OCI-LY3 (cell line): ENCODE data around the gene SPINT2.

Source experiments
- H2AFZ ChIP-seq: fragments of 200-600, 300-600 bp; shearing (Covaris generic); 2 replicates; pipeline ENCODE4 v1.6.0; 2014; ENCODE audit warnings: antibody characterized with exemption, low read depth, low read length
- H3K27ac ChIP-seq: fragments of 200-600, 300-600 bp; sonication (generic); 2 replicates; pipeline ENCODE4 v1.5.1; 2014; ENCODE audit warnings: mild to moderate bottlenecking, low read length, moderate library complexity, mixed read lengths
- H3K27me3 ChIP-seq: fragments of 200-600, 300-600 bp; sonication (generic); 2 replicates; pipeline ENCODE4 v1.6.1; 2014; ENCODE audit warnings: low read depth, low read length, mixed read lengths
- H3K36me3 ChIP-seq: fragments of 200-600, 300-600 bp; sonication (generic); replicated peaks from 2 replicates; pipeline ENCODE3; 2014; ENCODE audit warnings: low read depth, low read length, mixed read lengths
- H3K4me1 ChIP-seq: fragments of 300-600, 200-600 bp; sonication (generic); 2 replicates; pipeline ENCODE4 v1.6.1; 2014; ENCODE audit warnings: low read length, mixed read lengths
- H3K4me2 ChIP-seq: fragments of 200-600, 300-600 bp; sonication (generic); 2 replicates; pipeline ENCODE4 v1.6.1; 2014; ENCODE audit warnings: low read length, mixed read lengths
- H3K4me3 ChIP-seq: fragments of 300-600, 200-600 bp; sonication (generic); 2 replicates; pipeline ENCODE4 v1.5.1; 2014; ENCODE audit warnings: antibody characterized with exemption, mild to moderate bottlenecking, low read length, moderate library complexity
- H3K79me2 ChIP-seq: fragments of 300-600, 200-600 bp; shearing (Covaris generic); 2 replicates; pipeline ENCODE4 v1.6.1; 2014; ENCODE audit warnings: mild to moderate bottlenecking, low read length, mixed read lengths
- H3K9ac ChIP-seq: fragments of 300-600, 200-600 bp; shearing (Covaris generic); 2 replicates; pipeline ENCODE4 v1.6.0; 2014; ENCODE audit warnings: mild to moderate bottlenecking, low read length, moderate library complexity
- H3K9me3 ChIP-seq: fragments of 200-600, 300-600 bp; shearing (Covaris generic); 2 replicates; pipeline ENCODE4 v1.6.1; 2014; ENCODE audit warnings: low read length, mixed read lengths; ENCODE audit not compliant: insufficient read depth
- H4K20me1 ChIP-seq: fragments of 200-600, 300-600 bp; sonication (generic); 2 replicates; pipeline ENCODE4 v1.6.1; 2016; ENCODE audit warnings: low read length, mixed read lengths; ENCODE audit not compliant: insufficient read depth
- CTCF ChIP-seq: fragments of 200-600, 300-600 bp; sonication (generic); IDR thresholded peaks from 2 replicates; pipeline ENCODE4 v1.5.1; 2014; ENCODE audit warnings: antibody characterized with exemption, low read length, low read depth
- EZH2phosphoT487 ChIP-seq: fragments of 200-600 bp; shearing (Covaris generic); IDR thresholded peaks from 2 replicates; pipeline ENCODE4 v1.6.1; 2018; ENCODE audit warnings: antibody characterized with exemption, mixed run types, low read depth

SPINT2 gene

GRCh38 chr19:38273499-38273898 is 9.1 kb downstream of the SPINT2 start:
- H3K27me3 ChIP-seq: no peaks in the 10 kb centered on the region
- no peaks in the 10 kb centered on the region for H3K36me3 ChIP-seq
- no peak overlapping the region for H3K4me3 ChIP-seq
- no peaks in the 10 kb centered on the region for H3K4me1 ChIP-seq
- peaks cover 11% of the 10 kb centered on the region for H4K20me1 ChIP-seq
- H2AFZ ChIP-seq: no peak overlapping the region
- H3K9me3 ChIP-seq: no peaks in the 10 kb centered on the region
- H3K9ac ChIP-seq: no peak overlapping the region
- no peak overlapping the region for H3K27ac ChIP-seq
- H3K4me2 ChIP-seq: no peak overlapping the region
- no peaks in the 10 kb centered on the region for H3K79me2 ChIP-seq
- TF ChIP-seq CTCF (no peak), EZH2phosphoT487 (no peak)

GRCh38 chr19:38274739-38275138 is 10.4 kb downstream of the SPINT2 start:
- H3K9me3 ChIP-seq: no peaks in the 10 kb centered on the region
- H4K20me1 ChIP-seq: peaks cover 14% of the 10 kb centered on the region
- no peak overlapping the region for H2AFZ ChIP-seq
- H3K4me1 ChIP-seq: no peaks in the 10 kb centered on the region
- H3K27ac ChIP-seq: no peak overlapping the region
- H3K4me2 ChIP-seq: no peak overlapping the region
- TF ChIP-seq EZH2phosphoT487 (no peak), CTCF (no peak)
- no peak overlapping the region for H3K4me3 ChIP-seq
- H3K27me3 ChIP-seq: no peaks in the 10 kb centered on the region
- H3K36me3 ChIP-seq: no peaks in the 10 kb centered on the region
- no peak overlapping the region for H3K9ac ChIP-seq
- no peaks in the 10 kb centered on the region for H3K79me2 ChIP-seq

GRCh38 chr19:38276942-38277517 is 12.7 kb downstream of the SPINT2 start:
- H3K9ac ChIP-seq: no peak overlapping the region
- H3K4me1 ChIP-seq: no peaks in the 10 kb centered on the region
- H3K4me2 ChIP-seq: no peak overlapping the region
- no peaks in the 10 kb centered on the region for H3K27me3 ChIP-seq
- peaks cover 11% of the 10 kb centered on the region; the same call in 1 of the 2 replicates for H4K20me1 ChIP-seq
- H3K36me3 ChIP-seq: no peaks in the 10 kb centered on the region
- no peak overlapping the region for H3K27ac ChIP-seq
- TF ChIP-seq CTCF (no peak), EZH2phosphoT487 (no peak)
- H3K79me2 ChIP-seq: no peaks in the 10 kb centered on the region
- H2AFZ ChIP-seq: no peak overlapping the region
- H3K4me3 ChIP-seq: no peak overlapping the region
- no peaks in the 10 kb centered on the region for H3K9me3 ChIP-seq

- TF ChIP-seq EZH2phosphoT487: no peak
- TF ChIP-seq CTCF: no peak
- H3K27ac ChIP-seq: no peak overlapping the region
- no peak overlapping the region for H3K4me3 ChIP-seq
- no peaks in the 10 kb centered on the region for H3K27me3 ChIP-seq
- no peaks in the 10 kb centered on the region for H3K4me1 ChIP-seq
- no peaks in the 10 kb centered on the region for H3K79me2 ChIP-seq
- H3K9ac ChIP-seq: no peak overlapping the region
- 0 out of 2 replicates have a peak, but pooled peaks cover 11% of the 10 kb centered on the region for H4K20me1 ChIP-seq
- H3K36me3 ChIP-seq: no peaks in the 10 kb centered on the region
- H3K9me3 ChIP-seq: no peaks in the 10 kb centered on the region
- no peak overlapping the region for H2AFZ ChIP-seq
- H3K4me2 ChIP-seq: no peak overlapping the region
These were observed 13.2 kb downstream of the SPINT2 start for GRCh38 chr19:38277549-38277948.
